ENCODE measurements around the gene DISC1.
"Not testable (repeated sequence)": the region's sequence is repeated elsewhere in the genome, so short reads cannot be mapped to it uniquely, and the experiment has no call there.

Gene DISC1

DNA sequence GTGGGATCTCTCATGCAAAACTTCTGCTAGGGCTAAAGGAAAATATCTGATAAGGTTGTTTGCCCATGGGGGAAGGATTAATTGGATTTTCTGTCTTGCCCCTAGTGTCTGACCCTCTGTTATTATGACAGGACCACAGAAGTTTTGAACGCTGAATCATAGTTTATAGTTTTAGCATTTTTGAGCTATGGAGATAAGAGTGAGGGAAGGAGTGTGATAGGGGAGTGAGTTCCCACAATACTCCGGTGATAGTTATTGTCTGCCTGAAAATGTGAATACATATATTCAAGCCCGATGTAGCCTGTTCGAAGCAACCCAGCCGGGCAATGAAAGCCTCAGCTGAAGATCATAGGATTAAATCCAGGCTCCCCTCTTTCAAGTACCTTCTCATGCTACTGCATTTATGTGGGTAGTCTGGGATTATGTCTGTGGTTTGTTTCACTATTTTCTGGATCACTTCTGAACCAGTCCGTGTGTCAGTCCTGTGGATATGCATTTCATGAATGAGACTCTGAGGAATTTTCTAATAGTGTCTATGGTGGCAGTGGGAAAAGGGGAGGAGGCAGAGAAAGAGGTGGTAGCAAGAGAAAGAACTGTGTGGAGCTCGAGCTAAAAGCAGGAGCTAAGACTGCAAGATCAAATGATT, 258.7 kb downstream of the DISC1 start:
- no peak overlapping the region for H3K9ac ChIP-seq (ENCODE audit: low read depth in 1 of 2, low read length in 2 of 2)
- H3K4me1 ChIP-seq (ENCODE audit: control insufficient read depth in 1 of 2, insufficient read depth in 2 of 2, low read length in 2 of 2) = no peaks in the 10 kb centered on the region
- H3K4me3 ChIP-seq (ENCODE audit: low read depth in 1 of 2, low read length in 2 of 2) = no peak overlapping the region
- no peak overlapping the region for H3K27ac ChIP-seq (ENCODE audit: low read depth, low read length)
- no peaks in the 10 kb centered on the region for H3K36me3 ChIP-seq (ENCODE audit: control insufficient read depth in 1 of 2, insufficient read depth in 2 of 2, low read length in 2 of 2)
- no peaks in the 10 kb centered on the region for H3K9me3 ChIP-seq (ENCODE audit: control insufficient read depth in 1 of 2, low read length in 2 of 2)
- H3K27me3 ChIP-seq (ENCODE audit: control insufficient read depth in 1 of 2, insufficient read depth in 2 of 2, low read length in 2 of 2) = no peaks in the 10 kb centered on the region

DNA sequence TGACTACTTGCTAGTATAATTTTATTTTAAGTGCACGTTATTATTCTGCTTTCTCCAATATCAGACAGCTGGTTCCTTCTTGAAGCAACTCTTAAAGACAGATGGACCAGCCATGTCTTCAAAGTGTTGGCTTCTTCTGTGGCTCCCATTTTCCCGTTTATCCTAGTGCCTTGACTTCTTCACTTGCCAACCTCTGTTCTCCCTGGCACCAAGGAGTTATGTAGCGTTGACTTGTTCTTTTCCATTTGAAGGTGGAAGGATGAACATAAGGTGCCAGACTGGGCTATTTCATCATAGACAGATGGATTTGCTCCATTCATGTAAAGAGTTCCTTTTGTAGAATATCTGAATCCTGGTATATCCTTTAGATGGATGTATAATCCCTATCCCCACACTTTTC, 260.6 kb downstream of the DISC1 start:
- no peak overlapping the region for H3K27ac ChIP-seq (ENCODE audit: low read depth, low read length)
- no peak overlapping the region for H3K4me3 ChIP-seq (ENCODE audit: low read depth in 1 of 2, low read length in 2 of 2)
- no peaks in the 10 kb centered on the region for H3K36me3 ChIP-seq (ENCODE audit: control insufficient read depth in 1 of 2, insufficient read depth in 2 of 2, low read length in 2 of 2)
- H3K9ac ChIP-seq (ENCODE audit: low read depth in 1 of 2, low read length in 2 of 2) = no peak overlapping the region
- no peaks in the 10 kb centered on the region for H3K27me3 ChIP-seq (ENCODE audit: control insufficient read depth in 1 of 2, insufficient read depth in 2 of 2, low read length in 2 of 2)
- H3K9me3 ChIP-seq (ENCODE audit: control insufficient read depth in 1 of 2, low read length in 2 of 2) = no peaks in the 10 kb centered on the region
- H3K4me1 ChIP-seq (ENCODE audit: control insufficient read depth in 1 of 2, insufficient read depth in 2 of 2, low read length in 2 of 2) = no peaks in the 10 kb centered on the region

DNA sequence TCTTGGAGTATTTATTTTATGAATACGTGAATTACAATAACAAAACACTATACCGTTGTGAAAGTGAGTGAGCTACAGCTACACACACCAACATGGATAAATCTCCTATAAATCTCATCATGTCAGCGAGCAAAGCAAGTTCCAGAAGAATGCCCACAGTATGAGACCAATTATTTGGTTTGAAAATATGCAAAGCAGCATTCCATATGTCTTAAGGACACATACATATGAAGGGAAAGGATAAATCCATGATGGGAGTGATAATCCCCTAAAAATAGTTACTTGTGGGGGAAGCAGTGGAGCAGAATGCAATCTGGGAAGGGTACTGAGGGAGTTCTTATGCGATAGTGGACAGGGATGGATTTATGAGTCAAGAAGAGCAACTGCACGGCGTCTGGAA, 261.3 kb downstream of the DISC1 start:
- Histone ChIP-seq H3K4me1 (ENCODE audit: control insufficient read depth in 1 of 2, insufficient read depth in 2 of 2, low read length in 2 of 2) (no peaks in the 10 kb centered on the region), H3K9me3 (ENCODE audit: control insufficient read depth in 1 of 2, low read length in 2 of 2) (no peaks in the 10 kb centered on the region), H3K27me3 (ENCODE audit: control insufficient read depth in 1 of 2, insufficient read depth in 2 of 2, low read length in 2 of 2) (no peaks in the 10 kb centered on the region), H3K27ac (ENCODE audit: low read depth, low read length) (no peak overlapping the region), H3K36me3 (ENCODE audit: control insufficient read depth in 1 of 2, insufficient read depth in 2 of 2, low read length in 2 of 2) (no peaks in the 10 kb centered on the region), H3K4me3 (ENCODE audit: low read depth in 1 of 2, low read length in 2 of 2) (no peak overlapping the region), H3K9ac (ENCODE audit: low read depth in 1 of 2, low read length in 2 of 2) (no peak overlapping the region)

DNA sequence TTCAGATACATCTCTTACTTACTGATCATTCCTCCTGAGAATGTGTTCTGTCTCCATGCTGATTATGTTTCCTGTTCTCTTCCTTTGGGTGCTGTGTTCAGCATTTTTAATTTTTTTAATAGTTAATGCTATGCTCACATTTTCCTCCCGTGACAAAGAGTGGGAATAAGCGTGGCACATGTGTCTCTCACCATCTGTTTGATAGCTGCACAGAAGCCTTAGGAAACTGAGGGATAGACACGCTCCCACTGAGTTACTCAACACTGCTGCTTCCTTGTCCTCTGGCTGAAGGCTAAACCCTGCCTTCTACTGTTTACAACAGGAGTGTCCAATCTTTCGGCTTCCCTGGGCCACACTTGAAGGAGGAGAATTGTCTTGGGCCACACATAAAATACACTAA, 264.2 kb downstream of the DISC1 start:
- no peaks in the 10 kb centered on the region for H3K27me3 ChIP-seq (ENCODE audit: control insufficient read depth in 1 of 2, insufficient read depth in 2 of 2, low read length in 2 of 2)
- H3K9ac ChIP-seq (ENCODE audit: low read depth in 1 of 2, low read length in 2 of 2) = no peak overlapping the region
- no peak overlapping the region for H3K4me3 ChIP-seq (ENCODE audit: low read depth in 1 of 2, low read length in 2 of 2)
- H3K9me3 ChIP-seq (ENCODE audit: control insufficient read depth in 1 of 2, low read length in 2 of 2) = no peaks in the 10 kb centered on the region
- no peaks in the 10 kb centered on the region for H3K4me1 ChIP-seq (ENCODE audit: control insufficient read depth in 1 of 2, insufficient read depth in 2 of 2, low read length in 2 of 2)
- H3K27ac ChIP-seq (ENCODE audit: low read depth, low read length) = no peak overlapping the region
- no peaks in the 10 kb centered on the region for H3K36me3 ChIP-seq (ENCODE audit: control insufficient read depth in 1 of 2, insufficient read depth in 2 of 2, low read length in 2 of 2)

DNA sequence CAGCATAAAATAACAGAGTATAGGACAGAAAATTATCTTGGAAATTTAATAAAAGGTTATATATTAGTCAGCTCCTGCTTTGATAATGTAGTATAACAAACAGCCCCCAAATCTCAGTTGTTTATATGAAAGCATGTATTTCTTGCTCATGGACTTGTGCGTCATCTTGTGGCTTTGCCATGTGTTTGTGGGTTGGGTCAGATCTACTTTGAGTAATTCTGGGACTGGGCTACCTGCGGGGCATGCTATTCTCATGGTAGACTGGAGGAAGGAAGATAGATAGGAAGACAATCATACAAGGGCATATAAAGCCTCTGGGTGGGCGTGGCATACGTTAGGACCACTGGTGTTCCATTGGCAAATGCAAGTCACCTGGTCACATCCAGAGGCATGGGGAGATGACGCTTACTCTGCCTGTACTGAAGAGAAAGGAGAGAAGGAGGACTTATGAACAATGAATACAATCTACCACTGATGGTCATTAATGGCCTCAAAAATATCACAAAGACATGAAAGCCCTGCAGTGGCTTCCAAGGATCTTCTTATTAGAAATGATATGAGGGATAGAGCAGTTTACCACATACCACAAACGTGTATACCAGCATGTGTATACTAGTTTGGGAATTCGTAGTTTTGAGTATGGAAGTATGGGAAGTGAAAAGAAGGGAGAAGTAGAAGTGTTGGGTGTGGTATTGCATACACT, 267.0 kb downstream of the DISC1 start:
- Histone ChIP-seq H3K36me3 (ENCODE audit: control insufficient read depth in 1 of 2, insufficient read depth in 2 of 2, low read length in 2 of 2) (no peaks in the 10 kb centered on the region), H3K4me1 (ENCODE audit: control insufficient read depth in 1 of 2, insufficient read depth in 2 of 2, low read length in 2 of 2) (no peaks in the 10 kb centered on the region), H3K4me3 (ENCODE audit: low read depth in 1 of 2, low read length in 2 of 2) (no peak overlapping the region), H3K9ac (ENCODE audit: low read depth in 1 of 2, low read length in 2 of 2) (no peak overlapping the region), H3K27ac (ENCODE audit: low read depth, low read length) (no peak overlapping the region), H3K27me3 (ENCODE audit: control insufficient read depth in 1 of 2, insufficient read depth in 2 of 2, low read length in 2 of 2) (peaks cover 0 to 3% of the 10 kb centered on the region in 2 donors), H3K9me3 (ENCODE audit: control insufficient read depth in 1 of 2, low read length in 2 of 2) (no peaks in the 10 kb centered on the region)

DNA sequence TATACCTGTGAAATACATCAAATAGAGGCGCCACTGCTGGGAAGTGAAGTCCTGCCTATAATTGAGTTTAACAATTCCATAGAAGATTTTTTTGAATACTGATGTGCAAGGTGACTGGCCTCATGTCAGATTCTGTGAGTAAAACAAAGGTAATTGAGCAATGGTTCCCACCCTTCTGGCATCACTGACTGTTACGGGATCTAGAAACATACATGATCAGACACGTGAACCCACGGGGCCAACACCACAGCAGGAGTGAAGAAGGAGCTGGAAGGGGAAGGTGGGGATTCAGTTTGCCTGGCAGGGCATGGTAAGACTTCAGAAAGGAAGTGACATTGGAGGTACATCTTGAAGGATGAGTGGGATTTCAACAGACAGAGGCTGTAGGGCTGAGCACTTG, 270.2 kb downstream of the DISC1 start:
- H3K27ac ChIP-seq (ENCODE audit: low read depth, low read length) = no peak overlapping the region
- H3K27me3 ChIP-seq (ENCODE audit: control insufficient read depth in 1 of 2, insufficient read depth in 2 of 2, low read length in 2 of 2) = peaks cover 0 to 3% of the 10 kb centered on the region in 2 donors
- H3K9me3 ChIP-seq (ENCODE audit: control insufficient read depth in 1 of 2, low read length in 2 of 2) = no peaks in the 10 kb centered on the region
- no peak overlapping the region for H3K4me3 ChIP-seq (ENCODE audit: low read depth in 1 of 2, low read length in 2 of 2)
- no peaks in the 10 kb centered on the region for H3K4me1 ChIP-seq (ENCODE audit: control insufficient read depth in 1 of 2, insufficient read depth in 2 of 2, low read length in 2 of 2)
- H3K36me3 ChIP-seq (ENCODE audit: control insufficient read depth in 1 of 2, insufficient read depth in 2 of 2, low read length in 2 of 2) = no peaks in the 10 kb centered on the region
- H3K9ac ChIP-seq (ENCODE audit: low read depth in 1 of 2, low read length in 2 of 2) = no peak overlapping the region

DNA sequence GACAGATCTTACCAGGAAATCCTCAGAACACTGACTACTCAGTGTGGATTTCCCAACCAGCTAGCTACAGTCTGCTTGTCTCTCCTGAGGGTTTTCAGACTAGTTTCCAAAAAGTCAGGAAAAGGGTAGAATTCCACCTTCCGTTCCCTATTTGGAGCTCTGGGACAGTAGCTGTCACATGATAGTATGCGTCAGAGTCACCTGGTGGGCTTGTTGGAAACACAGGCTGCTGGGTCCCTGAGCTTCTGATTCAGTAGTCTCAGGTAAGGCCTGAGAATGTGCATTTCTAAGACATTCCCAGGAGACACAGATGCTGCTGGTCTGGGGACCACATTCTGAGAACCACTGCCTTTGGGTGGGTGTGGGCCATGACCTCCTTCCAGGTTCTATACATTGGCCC, 272.5 kb downstream of the DISC1 start:
- Histone ChIP-seq H3K4me3 (ENCODE audit: low read depth in 1 of 2, low read length in 2 of 2) (no peak overlapping the region), H3K4me1 (ENCODE audit: control insufficient read depth in 1 of 2, insufficient read depth in 2 of 2, low read length in 2 of 2) (no peaks in the 10 kb centered on the region), H3K27me3 (ENCODE audit: control insufficient read depth in 1 of 2, insufficient read depth in 2 of 2, low read length in 2 of 2) (peaks cover 0 to 3% of the 10 kb centered on the region in 2 donors), H3K9ac (ENCODE audit: low read depth in 1 of 2, low read length in 2 of 2) (no peak overlapping the region), H3K9me3 (ENCODE audit: control insufficient read depth in 1 of 2, low read length in 2 of 2) (no peaks in the 10 kb centered on the region), H3K27ac (ENCODE audit: low read depth, low read length) (no peak overlapping the region), H3K36me3 (ENCODE audit: control insufficient read depth in 1 of 2, insufficient read depth in 2 of 2, low read length in 2 of 2) (no peaks in the 10 kb centered on the region)

DNA sequence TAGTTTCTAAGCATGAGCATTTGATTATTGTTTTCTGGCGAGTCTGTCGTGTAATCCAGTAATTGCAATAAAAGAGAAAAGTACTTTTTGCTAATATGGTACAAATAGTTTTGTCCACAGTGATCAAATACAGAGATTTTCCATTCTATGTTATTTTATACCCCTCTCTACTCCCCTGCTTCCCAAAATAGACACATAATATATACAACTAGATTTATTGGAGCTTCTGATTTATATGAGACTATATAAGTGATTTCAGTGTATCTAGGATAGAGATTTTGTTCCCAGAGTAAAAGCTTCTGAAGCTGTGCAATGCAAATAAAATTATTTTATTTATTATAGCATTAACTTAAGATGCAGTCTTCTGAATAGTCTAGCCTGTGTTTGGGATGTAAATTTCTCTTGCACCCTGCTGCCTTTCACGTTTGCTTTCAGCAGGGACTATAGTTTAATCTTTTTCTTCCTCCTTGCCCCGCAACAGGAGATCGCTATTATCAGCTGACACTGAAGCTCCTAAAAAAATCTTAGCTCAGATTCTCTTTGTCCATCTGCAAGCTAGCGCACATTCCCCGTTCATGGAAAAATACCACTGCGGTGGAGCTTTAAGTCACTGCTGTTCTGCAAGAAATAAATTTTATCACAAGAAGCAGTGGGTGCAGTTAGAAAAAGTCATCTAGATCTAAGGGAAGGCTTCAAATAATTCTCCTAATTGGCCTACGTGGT, 273.3 kb downstream of the DISC1 start:
- Histone ChIP-seq H3K36me3 (ENCODE audit: control insufficient read depth in 1 of 2, insufficient read depth in 2 of 2, low read length in 2 of 2) (no peaks in the 10 kb centered on the region), H3K27me3 (ENCODE audit: control insufficient read depth in 1 of 2, insufficient read depth in 2 of 2, low read length in 2 of 2) (peaks cover 0 to 3% of the 10 kb centered on the region in 2 donors), H3K4me3 (ENCODE audit: low read depth in 1 of 2, low read length in 2 of 2) (no peak overlapping the region)

DNA sequence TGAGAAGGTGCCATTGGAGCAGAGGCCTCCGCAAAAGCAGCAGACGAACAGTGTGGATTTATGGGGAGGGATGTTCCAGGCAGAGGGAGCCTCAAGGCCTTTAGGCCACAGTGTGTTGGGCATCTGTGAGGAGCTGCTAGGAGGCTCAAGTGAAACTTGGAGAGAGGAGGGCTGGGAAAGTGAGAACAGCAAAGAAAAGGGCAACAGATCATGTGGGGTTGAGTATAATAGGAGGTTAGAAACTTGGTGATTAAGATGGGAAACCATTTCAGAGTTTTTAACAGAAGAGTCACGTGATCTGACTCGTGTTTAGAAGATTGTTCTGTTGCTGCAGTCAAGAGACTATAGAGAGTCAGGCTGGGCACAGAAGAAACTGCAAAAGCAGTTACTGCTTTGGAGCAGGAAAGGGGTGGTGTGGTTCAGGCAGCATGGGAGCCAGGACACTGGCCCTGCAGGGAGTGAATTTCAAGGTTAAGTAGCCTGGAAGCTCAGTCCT, 277.0 kb downstream of the DISC1 start:
- H3K27me3 ChIP-seq (ENCODE audit: control insufficient read depth in 1 of 2, insufficient read depth in 2 of 2, low read length in 2 of 2) = no peaks in the 10 kb centered on the region
- no peak overlapping the region for H3K9ac ChIP-seq (ENCODE audit: low read depth in 1 of 2, low read length in 2 of 2)
- no peak overlapping the region for H3K4me3 ChIP-seq (ENCODE audit: low read depth in 1 of 2, low read length in 2 of 2)
- no peaks in the 10 kb centered on the region for H3K9me3 ChIP-seq (ENCODE audit: control insufficient read depth in 1 of 2, low read length in 2 of 2)
- H3K27ac ChIP-seq (ENCODE audit: low read depth, low read length) = no peak overlapping the region
- no peaks in the 10 kb centered on the region for H3K4me1 ChIP-seq (ENCODE audit: control insufficient read depth in 1 of 2, insufficient read depth in 2 of 2, low read length in 2 of 2)
- H3K36me3 ChIP-seq (ENCODE audit: control insufficient read depth in 1 of 2, insufficient read depth in 2 of 2, low read length in 2 of 2) = no peaks in the 10 kb centered on the region

More for the DNA sequence above, 273.3 kb downstream of the DISC1 start:
- Histone ChIP-seq H3K27ac (ENCODE audit: low read depth, low read length) (no peak overlapping the region), H3K4me1 (ENCODE audit: control insufficient read depth in 1 of 2, insufficient read depth in 2 of 2, low read length in 2 of 2) (no peaks in the 10 kb centered on the region), H3K9ac (ENCODE audit: low read depth in 1 of 2, low read length in 2 of 2) (no peak overlapping the region), H3K9me3 (ENCODE audit: control insufficient read depth in 1 of 2, low read length in 2 of 2) (no peaks in the 10 kb centered on the region)

DNA sequence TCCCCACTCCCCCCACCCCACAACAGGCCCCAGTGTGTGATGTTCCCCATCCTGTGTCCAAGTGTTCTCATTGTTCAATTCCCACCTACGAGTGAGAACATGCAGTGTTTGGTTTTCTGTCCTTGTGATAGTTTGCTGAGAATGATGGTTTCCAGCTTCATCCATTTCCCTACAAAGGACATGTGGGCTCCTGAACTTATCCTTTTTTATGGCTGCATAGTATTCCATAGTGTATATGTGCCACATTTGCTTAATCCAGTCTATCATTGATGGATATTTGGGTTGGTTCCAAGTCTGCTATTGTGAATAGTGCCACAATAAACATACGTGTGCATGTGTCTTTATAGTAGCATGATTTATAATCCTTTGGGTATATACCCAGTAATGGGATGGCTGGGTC, 280.7 kb downstream of the DISC1 start:
- H3K36me3 ChIP-seq (ENCODE audit: control insufficient read depth in 1 of 2, insufficient read depth in 2 of 2, low read length in 2 of 2); H3K9ac ChIP-seq (ENCODE audit: low read depth in 1 of 2, low read length in 2 of 2); H3K4me1 ChIP-seq (ENCODE audit: control insufficient read depth in 1 of 2, insufficient read depth in 2 of 2, low read length in 2 of 2); H3K9me3 ChIP-seq (ENCODE audit: control insufficient read depth in 1 of 2, low read length in 2 of 2); H3K27me3 ChIP-seq (ENCODE audit: control insufficient read depth in 1 of 2, insufficient read depth in 2 of 2, low read length in 2 of 2); H3K27ac ChIP-seq (ENCODE audit: low read depth, low read length); H3K4me3 ChIP-seq (ENCODE audit: low read depth in 1 of 2, low read length in 2 of 2): not testable (repeated sequence)
